Cardiac septum (tissue), 1 donor: ENCODE results near the gene CAND2. TPM values are rescaled to one million over a fixed set of nuclear protein-coding genes. Genes with fewer than 3 reads are reported as not detected.
"Not testable (repeated sequence)": the region's sequence is repeated elsewhere in the genome, so short reads cannot be mapped to it uniquely, and the experiment has no call there.

Experiments used
- DNase-seq: peaks from one replicate; pipeline ENCODE4 v3.0.0-alpha.2; 2020; ENCODE audit warnings: low spot score
- intact Hi-C: fragments of 100-400 bp; cut with DNase I; formaldehyde crosslinking; loops from one replicate; pipeline ENCODE4 v1.14.0; 2022
- total RNA-seq: library from RNA; stranded (reverse); fragmentation: NEBNext Ultra II Directional; extraction: Animal tissue kit (Norgen Biotek cat#: 25700); gene quantifications from one replicate; pipeline ENCODE4 v1.2.1, GENCODE V29; 2021
- donor health status: DM: no; HTN: no; CAD: no.

CAND2 gene
- total RNA-seq, 1 donor from 2014 or later = 62.6 TPM

GRCh38 chr3:12768579-12769527 is 27.6 kb upstream of the CAND2 start:
- intact Hi-C loops = no loop called here
- DNase-seq = no peak

DNA sequence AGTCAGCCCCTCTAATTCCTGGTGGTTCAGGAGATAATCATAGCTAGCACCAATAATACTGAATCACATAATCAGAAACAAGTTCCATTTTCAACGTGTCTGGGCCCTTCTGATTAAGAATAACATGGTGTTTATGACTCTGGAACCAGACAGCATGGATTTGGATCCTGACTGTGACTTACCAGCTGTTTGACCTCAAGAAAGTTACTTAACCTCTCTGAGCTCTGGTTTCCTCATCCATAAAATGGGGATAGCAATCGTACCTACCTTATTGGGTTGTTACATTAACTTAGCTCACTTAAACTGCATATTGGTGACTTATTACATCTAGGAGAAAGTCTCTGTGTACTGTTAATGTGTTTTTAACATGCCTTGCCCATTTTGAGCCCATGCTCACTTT is 26.7 kb upstream of the CAND2 start:
- intact Hi-C loops = no loop called here

GRCh38 chr3:12771236-12771635 is 25.2 kb upstream of the CAND2 start:
- no peak for DNase-seq
- intact Hi-C loops = no loop called here

More for the DNA sequence above, 26.7 kb upstream of the CAND2 start:
- no peak for DNase-seq

- intact Hi-C loops = no loop called here
- no peak for DNase-seq
Observed at GRCh38 chr3:12772462-12772861, 24.0 kb upstream of the CAND2 start.

DNA sequence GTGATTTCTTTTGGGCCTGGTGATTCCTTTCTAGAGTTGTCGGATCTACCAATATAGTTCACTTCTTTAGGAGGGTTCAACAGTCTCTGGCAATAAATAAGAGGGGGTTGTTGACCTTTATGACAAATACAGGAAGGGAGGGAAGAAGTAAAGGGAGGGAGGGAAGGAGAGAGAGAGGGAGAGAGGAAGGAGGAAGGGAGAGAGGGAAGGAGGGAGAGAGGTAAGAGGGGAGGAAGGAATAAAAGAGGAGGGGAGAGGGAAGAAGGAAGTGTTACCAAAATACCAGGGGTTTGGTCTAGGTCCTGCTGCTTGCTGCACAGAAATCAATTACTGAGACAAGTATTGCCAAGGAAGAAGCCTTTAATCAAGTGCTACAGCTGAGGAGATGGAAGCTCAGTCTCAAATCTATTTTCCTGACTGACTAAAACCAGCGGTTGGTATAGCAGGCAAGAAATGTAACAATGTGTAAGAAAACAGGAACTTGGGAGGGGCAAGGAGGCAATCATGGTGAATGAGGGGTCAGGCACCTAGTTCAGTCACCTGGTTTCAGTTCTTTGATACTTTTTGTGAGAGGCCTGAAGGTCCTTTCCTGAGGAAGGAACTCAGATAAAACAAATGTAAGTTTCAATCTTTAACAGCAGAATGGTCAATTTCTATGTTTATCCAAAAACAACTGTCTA is 23.3 kb upstream of the CAND2 start:
- no peak for DNase-seq
- intact Hi-C loops = no loop called here

- no peak for DNase-seq
- intact Hi-C loops = no loop called here
Observed at GRCh38 chr3:12773710-12774086, 22.8 kb upstream of the CAND2 start.

- intact Hi-C loops = no loop called here
- no peak for DNase-seq
Observed at GRCh38 chr3:12774619-12775018, 21.9 kb upstream of the CAND2 start.

DNA sequence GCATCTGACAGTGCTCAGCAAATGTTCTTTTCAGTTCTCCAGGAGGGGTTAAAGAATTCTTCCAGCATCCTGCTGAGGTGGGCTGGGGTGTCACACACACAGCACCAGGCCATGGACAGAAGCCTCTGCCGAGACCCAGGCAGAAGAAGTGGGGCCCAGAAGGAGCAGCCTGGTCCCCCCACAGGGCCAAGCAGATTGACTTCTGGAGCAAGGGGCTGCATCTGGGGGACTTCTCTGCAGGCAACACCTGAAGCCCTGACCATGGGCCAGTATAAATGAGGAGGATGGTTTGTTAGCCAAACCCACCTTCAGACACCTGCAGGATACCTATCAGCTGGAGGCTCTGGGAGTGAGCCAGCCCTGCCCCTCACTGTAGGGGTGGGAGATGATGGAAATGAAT is 21.3 kb upstream of the CAND2 start:
- intact Hi-C loops = no loop called here

GRCh38 chr3:12775970-12776369 is 20.5 kb upstream of the CAND2 start:
- intact Hi-C loops = not testable (repeated sequence)

More for the DNA sequence above, 21.3 kb upstream of the CAND2 start:
- no peak for DNase-seq

DNA sequence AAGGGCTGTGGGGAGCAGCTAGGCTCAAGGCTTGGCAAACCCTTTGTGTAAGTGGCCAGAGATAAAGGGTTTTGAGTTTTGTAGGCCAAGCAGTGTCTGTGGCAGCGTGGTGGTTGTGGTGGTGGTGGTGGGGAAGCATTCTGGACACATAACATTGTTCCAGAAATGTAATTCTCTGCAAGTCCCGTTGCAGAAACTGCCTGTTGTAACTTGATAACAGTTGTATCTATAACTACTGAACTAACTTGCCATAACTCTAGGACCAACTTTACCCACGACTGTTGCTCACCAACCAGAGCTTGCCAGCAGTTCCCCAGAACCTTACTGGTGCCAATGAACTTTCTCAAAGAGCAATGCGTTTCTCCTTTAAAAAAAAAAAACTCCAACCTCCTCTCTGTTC is 19.3 kb upstream of the CAND2 start:
- intact Hi-C loops = no loop called here
- no peak for DNase-seq

More at GRCh38 chr3:12775970-12776369, 20.5 kb upstream of the CAND2 start:
- not testable (repeated sequence) for DNase-seq

DNA sequence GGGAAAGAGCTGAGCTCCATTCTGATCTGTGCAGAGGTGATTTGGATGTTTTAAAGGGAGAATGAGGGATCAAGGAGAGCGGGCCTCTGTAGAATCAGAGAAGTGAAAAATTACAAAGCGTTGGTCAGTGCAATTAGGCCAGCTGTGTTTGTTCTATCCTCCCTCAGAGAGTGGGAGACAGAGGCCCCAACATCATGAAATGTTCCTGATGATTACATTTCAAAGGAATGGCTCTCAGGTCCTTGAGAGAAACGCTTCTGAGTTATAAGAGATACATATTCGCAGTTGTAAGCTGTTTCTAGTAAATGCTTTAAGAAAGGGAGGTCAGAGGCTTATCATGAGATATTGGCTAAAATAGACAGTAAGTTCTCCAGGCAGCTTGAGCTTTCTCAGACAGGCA is 15.7 kb upstream of the CAND2 start:
- no peak for DNase-seq
- intact Hi-C loops = no loop called here

- DNase-seq = no peak
- intact Hi-C loops = no loop called here
Observed at GRCh38 chr3:12782172-12782815, 14.2 kb upstream of the CAND2 start.

DNA sequence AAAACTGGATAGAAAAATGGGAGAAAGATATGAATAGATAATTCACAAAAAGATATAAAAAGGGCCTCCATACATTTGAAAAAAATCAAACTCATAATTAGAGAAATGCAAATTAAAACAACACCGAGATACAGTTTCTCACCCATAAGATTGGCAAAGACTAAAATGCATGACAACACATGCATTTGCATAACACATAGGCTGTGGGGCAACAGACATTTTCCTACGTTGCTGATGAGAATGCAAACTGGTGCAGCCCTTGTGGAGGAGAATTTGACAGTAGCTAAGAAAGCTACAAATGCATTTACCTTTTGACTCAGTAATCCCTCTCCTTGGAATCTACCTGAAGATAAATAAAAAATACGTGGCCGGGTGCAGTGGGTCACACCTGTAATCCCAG is 11.4 kb upstream of the CAND2 start:
- DNase-seq = no peak
- intact Hi-C loops = no loop called here

- DNase-seq = not testable (repeated sequence)
Observed at GRCh38 chr3:12787346-12787745, 9.1 kb upstream of the CAND2 start.

DNA sequence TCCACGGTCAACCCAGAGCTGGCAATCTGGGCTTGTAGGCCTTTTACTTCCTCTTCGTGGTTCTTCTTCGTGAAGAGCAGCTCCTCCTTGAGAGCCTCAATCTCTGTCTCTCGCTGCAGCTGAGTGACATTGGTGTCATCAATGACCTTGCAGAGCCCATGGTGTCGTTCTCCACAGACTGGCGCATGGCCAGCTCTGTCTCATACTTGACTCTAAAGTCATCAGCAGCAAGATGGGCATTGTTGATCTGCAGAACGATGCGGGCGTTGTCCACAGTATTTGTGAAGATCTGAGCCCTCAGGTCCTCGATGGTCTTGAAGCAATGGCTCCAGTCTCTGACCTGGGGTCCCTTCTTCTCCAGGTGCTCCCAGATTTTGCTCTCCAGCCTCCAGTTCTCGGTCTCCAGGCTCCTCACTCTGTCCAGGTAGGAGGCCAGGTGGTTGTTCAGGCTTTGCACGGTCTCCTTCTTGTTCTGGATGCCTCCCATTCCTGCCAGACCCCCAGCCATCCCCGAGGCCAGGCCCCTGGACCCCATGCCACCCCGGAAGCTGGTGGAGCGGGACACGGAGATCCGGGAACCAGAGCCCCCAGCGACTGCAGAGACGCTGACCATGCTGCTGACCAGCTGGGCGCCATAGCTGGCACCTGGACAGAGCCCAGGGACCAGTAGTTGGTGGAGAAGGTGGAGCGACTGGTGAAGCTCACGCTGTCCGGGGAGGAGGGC is 8.4 kb upstream of the CAND2 start:
- intact Hi-C loops, DNase-seq: not testable (repeated sequence)

More at GRCh38 chr3:12787346-12787745, 9.1 kb upstream of the CAND2 start:
- intact Hi-C loops = not testable (repeated sequence)

GRCh38 chr3:12791430-12791829 is 5.0 kb upstream of the CAND2 start:
- no peak for DNase-seq
- intact Hi-C loops = no loop called here

GRCh38 chr3:12793701-12794100 is 2.8 kb upstream of the CAND2 start:
- no peak for DNase-seq
- intact Hi-C loops = no loop called here

- intact Hi-C loops = loop anchor here (5.0 kb wide), 1 partner anchor 70 kb away; no protein-coding TSS in a partner anchor
- no peak for DNase-seq
Observed at GRCh38 chr3:12797124-12797891, 828 bp downstream of the CAND2 start.
